RWPE2 (cell line): ENCODE measurements around the gene ARL15.

Experiments
- ATAC-seq: fragments of 200-7000 bp; cut with Tn5 transposase; 3 replicates; pipeline ENCODE4 v1.9.1; 2021; ENCODE audit warnings: low read depth
- DNase-seq: peaks from one replicate; pipeline ENCODE4 v3.0.0-alpha.2; 2020; ENCODE audit warnings: low spot score
- H3K27ac ChIP-seq: fragments of 450-650 bp; 2 replicates; pipeline ENCODE4 v1.5.1; 2017; ENCODE audit warnings: mild to moderate bottlenecking; ENCODE audit not compliant: poor library complexity, severe bottlenecking
- H3K27me3 ChIP-seq: fragments of 250-450 bp; sonication (Bioruptor Pico); 2 replicates; pipeline ENCODE4 v1.5.1; 2021; ENCODE audit warnings: mild to moderate bottlenecking, moderate library complexity; ENCODE audit not compliant: insufficient read depth, poor library complexity, severe bottlenecking
- H3K36me3 ChIP-seq: fragments of 250-450 bp; sonication (Bioruptor Pico); 2 replicates; pipeline ENCODE4 v1.5.1; 2020; ENCODE audit warnings: low read depth, mild to moderate bottlenecking, moderate library complexity
- H3K4me1 ChIP-seq: fragments of 250-450 bp; sonication (Bioruptor Pico); 2 replicates; pipeline ENCODE4 v1.5.1; 2021; ENCODE audit warnings: mild to moderate bottlenecking, moderate library complexity; ENCODE audit not compliant: insufficient read depth, poor library complexity, severe bottlenecking
- H3K4me3 ChIP-seq: fragments of 250-450 bp; sonication (Bioruptor Pico); 2 replicates; pipeline ENCODE4 v1.5.1; 2021; ENCODE audit warnings: mild to moderate bottlenecking, moderate library complexity; ENCODE audit not compliant: severe bottlenecking
- H3K9me3 ChIP-seq: fragments of 250-450 bp; sonication (Bioruptor Pico); 2 replicates; pipeline ENCODE4 v1.5.1; 2021; ENCODE audit warnings: mild to moderate bottlenecking, moderate library complexity; ENCODE audit not compliant: severe bottlenecking
- TF ChIP-seq, protein P1 (sequence below): fragments of 450-650 bp; IDR thresholded peaks from one replicate; pipeline ENCODE4 v1.5.1; 2017; ENCODE audit warnings: mild to moderate bottlenecking, moderate library complexity; ENCODE audit not compliant: poor library complexity, severe bottlenecking

The ARL15 gene

DNA sequence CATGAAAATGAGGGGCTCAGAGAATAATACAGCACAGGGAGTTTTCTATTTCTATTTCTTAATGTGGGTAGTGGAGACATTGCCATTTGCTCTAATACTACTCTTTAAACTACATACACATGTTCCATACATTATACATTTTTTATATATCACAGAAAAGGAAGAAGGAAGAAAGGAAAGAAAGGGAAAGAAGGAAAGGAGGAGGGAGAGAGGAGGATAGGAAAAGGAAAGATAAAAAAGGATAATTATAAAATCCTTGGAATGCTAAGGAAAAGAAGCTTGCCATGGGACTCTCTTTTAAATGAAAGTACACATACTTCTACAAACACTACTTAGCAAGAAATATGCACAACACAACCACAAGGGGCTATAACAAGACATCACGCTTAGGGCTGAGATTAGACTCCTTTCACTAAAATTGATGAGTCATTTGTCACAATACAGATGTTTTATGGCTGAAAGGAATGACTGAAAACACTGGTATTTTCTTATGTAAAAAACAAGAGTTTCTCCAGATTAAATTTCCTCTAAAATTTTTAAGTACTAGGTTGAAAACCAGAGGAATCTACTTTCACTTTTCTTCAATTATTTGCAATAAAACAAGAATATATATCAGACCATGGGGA, 219.8 kb downstream of the ARL15 start:
- H3K27me3 ChIP-seq = no peaks in the 10 kb centered on the region
- peak overlapping the region; percentile 39 for H3K27ac ChIP-seq
- H3K4me3 ChIP-seq = no peak overlapping the region
- TF ChIP-seq, protein P1, sequence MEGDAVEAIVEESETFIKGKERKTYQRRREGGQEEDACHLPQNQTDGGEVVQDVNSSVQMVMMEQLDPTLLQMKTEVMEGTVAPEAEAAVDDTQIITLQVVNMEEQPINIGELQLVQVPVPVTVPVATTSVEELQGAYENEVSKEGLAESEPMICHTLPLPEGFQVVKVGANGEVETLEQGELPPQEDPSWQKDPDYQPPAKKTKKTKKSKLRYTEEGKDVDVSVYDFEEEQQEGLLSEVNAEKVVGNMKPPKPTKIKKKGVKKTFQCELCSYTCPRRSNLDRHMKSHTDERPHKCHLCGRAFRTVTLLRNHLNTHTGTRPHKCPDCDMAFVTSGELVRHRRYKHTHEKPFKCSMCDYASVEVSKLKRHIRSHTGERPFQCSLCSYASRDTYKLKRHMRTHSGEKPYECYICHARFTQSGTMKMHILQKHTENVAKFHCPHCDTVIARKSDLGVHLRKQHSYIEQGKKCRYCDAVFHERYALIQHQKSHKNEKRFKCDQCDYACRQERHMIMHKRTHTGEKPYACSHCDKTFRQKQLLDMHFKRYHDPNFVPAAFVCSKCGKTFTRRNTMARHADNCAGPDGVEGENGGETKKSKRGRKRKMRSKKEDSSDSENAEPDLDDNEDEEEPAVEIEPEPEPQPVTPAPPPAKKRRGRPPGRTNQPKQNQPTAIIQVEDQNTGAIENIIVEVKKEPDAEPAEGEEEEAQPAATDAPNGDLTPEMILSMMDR = peak; percentile 31
- ATAC-seq = peak; percentile 45; the same call in 1 of the 3 replicates
- H3K9me3 ChIP-seq = no peaks in the 10 kb centered on the region
- no peaks in the 10 kb centered on the region for H3K36me3 ChIP-seq
- H3K4me1 ChIP-seq = peaks cover 47% of the 10 kb centered on the region
- no peak for DNase-seq

DNA sequence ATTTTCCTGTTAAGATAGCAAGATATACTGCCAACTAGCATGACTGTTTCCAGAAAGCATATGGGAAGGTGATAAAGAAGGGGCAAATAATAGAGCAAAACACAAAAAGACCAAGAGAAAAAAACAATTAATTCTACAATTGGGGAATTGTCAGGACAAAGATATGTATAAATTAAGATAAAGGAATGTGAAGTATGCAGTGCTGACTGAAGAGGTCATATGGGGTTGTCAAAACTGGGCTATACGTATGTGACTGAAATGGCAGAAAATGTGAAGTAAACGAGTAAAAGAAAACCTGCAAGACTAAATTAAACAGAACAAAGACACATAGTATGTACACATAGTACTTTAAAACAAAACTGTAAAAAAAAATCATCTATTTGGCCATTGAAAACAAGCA, 222.3 kb downstream of the ARL15 start:
- Histone ChIP-seq H3K9me3 (no peaks in the 10 kb centered on the region), H3K36me3 (no peaks in the 10 kb centered on the region), H3K27ac (no peak overlapping the region), H3K4me1 (peaks cover 37% of the 10 kb centered on the region), H3K4me3 (no peak overlapping the region), H3K27me3 (no peaks in the 10 kb centered on the region)
- ATAC-seq (no peak), DNase-seq (no peak)
- TF ChIP-seq, protein P1 = no peak

DNA sequence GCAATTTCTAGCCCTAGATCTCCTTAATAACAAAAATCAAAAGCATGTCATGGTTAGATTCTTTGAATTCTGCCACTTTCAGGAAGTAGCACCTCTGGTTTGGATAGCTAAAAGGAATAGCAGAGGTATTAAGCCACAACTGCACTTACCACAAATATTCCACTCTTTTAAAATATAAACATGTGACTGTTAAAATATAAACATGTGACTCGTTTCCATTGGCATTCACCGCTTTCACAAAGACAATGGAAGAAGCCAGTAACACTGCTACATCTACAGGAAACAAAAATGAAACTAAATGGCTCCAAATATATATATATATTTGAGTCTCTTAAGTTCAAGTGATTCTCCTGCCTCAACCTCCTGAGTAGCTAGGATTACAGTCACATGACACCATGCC, 222.9 kb downstream of the ARL15 start:
- H3K27ac ChIP-seq = no peak overlapping the region
- no peaks in the 10 kb centered on the region for H3K9me3 ChIP-seq
- H3K36me3 ChIP-seq = no peaks in the 10 kb centered on the region
- peaks cover 31% of the 10 kb centered on the region for H3K4me1 ChIP-seq
- no peak overlapping the region for H3K4me3 ChIP-seq
- ATAC-seq (peak; percentile 11; the same call in 1 of the 3 replicates), DNase-seq (no peak)
- no peaks in the 10 kb centered on the region for H3K27me3 ChIP-seq
- TF ChIP-seq, protein P1 = no peak

DNA sequence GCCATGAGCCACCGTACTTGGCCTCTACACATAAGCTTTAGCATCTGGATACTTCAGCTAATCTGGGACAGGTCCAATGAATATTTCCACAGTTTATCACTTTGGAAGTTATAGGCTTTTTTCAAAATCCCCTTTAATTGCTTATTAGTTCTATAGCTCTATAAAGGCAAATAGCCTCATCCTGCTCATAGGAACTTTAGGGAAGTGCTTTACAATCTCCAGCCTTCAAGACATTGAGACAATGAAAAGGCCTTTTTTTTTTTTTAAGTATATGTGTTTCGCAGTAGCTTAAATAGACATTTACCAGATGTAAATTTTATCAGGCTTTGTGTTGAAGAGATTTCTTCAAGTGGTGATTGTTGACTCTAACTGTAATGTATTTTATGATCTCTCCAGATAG, 224.2 kb downstream of the ARL15 start:
- TF ChIP-seq, protein P1 = no peak
- Histone ChIP-seq H3K27me3 (no peaks in the 10 kb centered on the region), H3K4me3 (no peak overlapping the region), H3K9me3 (no peaks in the 10 kb centered on the region), H3K4me1 (peaks cover 19% of the 10 kb centered on the region), H3K27ac (no peak overlapping the region), H3K36me3 (no peaks in the 10 kb centered on the region)
- no peak for DNase-seq
- no peak for ATAC-seq

DNA sequence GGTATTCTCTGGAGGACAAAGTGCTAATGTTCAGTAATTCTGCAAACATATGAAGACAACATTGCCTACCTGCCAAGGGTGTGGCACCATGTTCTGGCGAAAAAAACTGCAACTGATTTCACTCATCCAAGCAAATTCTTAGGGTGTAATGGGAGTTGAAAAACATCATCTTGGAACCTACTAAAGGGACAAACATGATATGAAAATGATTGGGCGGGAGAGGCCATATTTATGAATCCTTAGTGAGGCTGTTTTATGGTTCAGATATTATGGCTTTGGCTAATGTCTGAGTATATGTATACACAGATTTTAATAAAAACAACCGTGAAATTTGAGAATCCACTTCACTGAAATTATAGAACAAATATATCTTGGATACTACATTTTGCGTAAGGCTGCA, 225.7 kb downstream of the ARL15 start:
- TF ChIP-seq, protein P1 = no peak
- Histone ChIP-seq H3K27ac (no peak overlapping the region), H3K36me3 (no peaks in the 10 kb centered on the region), H3K9me3 (no peaks in the 10 kb centered on the region), H3K4me1 (peaks cover 11% of the 10 kb centered on the region), H3K27me3 (no peaks in the 10 kb centered on the region), H3K4me3 (no peak overlapping the region)
- DNase-seq (no peak), ATAC-seq (no peak)
